Measurements from ENCODE around the gene GCK. TPM values are rescaled to one million over a fixed set of nuclear protein-coding genes. Genes with fewer than 3 reads are reported as not detected.

Gene GCK
- polyA plus RNA-seq, 3 donors from 2014 or later: not detected

GRCh38 chr7:44101966-44102845 lies 87.0 kb downstream of the GCK start:
- peaks cover 0 to 12% of the 10 kb centered on the region in 2 donors for H3K4me1 Mint-ChIP-seq
- H3K27me3 Mint-ChIP-seq (ENCODE audit: low read depth in 3 of 3): peaks cover 0 to 11% (median 9%) of the 10 kb centered on the region in 3 donors
- H3K36me3 Mint-ChIP-seq: no peaks in the 10 kb centered on the region
- no peak overlapping the region for H3K27ac Mint-ChIP-seq
- H3K4me3 Mint-ChIP-seq: peak overlapping the region in 4 of 5 donors; percentile 14 to 64 (median 18)
- no peak for DNase-seq
- H3K9me3 Mint-ChIP-seq: no peaks in the 10 kb centered on the region

GRCh38 chr7:44101303-44101965 lies 87.8 kb downstream of the GCK start:
- peaks cover 0 to 12% of the 10 kb centered on the region in 2 donors for H3K4me1 Mint-ChIP-seq
- H3K4me3 Mint-ChIP-seq: no peak overlapping the region

GRCh38 chr7:44100458-44101302 lies 88.6 kb downstream of the GCK start:
- Mint-ChIP-seq H3K9me3 (no peaks in the 10 kb centered on the region), H3K27ac (no peak overlapping the region), H3K4me1 (peaks cover 0 to 10% of the 10 kb centered on the region in 2 donors), H3K4me3 (no peak overlapping the region), H3K27me3 (ENCODE audit: low read depth in 3 of 3) (peaks cover 0 to 10% (median 7%) of the 10 kb centered on the region in 3 donors), H3K36me3 (no peaks in the 10 kb centered on the region)
- DNase-seq: no peak

More at GRCh38 chr7:44101303-44101965, 87.8 kb downstream of the GCK start:
- Mint-ChIP-seq H3K9me3 (no peaks in the 10 kb centered on the region), H3K27ac (no peak overlapping the region), H3K36me3 (no peaks in the 10 kb centered on the region), H3K27me3 (ENCODE audit: low read depth in 3 of 3) (peaks cover 0 to 11% (median 9%) of the 10 kb centered on the region in 3 donors)
- DNase-seq: no peak

GRCh38 chr7:44099669-44100068 lies 89.6 kb downstream of the GCK start:
- Mint-ChIP-seq H3K4me3 (no peak overlapping the region), H3K9me3 (no peaks in the 10 kb centered on the region), H3K36me3 (no peaks in the 10 kb centered on the region), H3K27ac (peak overlapping the region in 1 of 6 donors; percentile 24), H3K4me1 (peaks cover 0 to 3% of the 10 kb centered on the region in 2 donors), H3K27me3 (ENCODE audit: low read depth in 3 of 3) (peaks cover 0 to 7% (median 3%) of the 10 kb centered on the region in 3 donors)
- no peak for DNase-seq

GRCh38 chr7:44098092-44099068 lies 90.9 kb downstream of the GCK start:
- Mint-ChIP-seq H3K36me3 (no peaks in the 10 kb centered on the region), H3K27ac (no peak overlapping the region), H3K4me3 (no peak overlapping the region), H3K27me3 (ENCODE audit: low read depth in 3 of 3) (peaks cover 0 to 7% (median 3%) of the 10 kb centered on the region in 3 donors), H3K9me3 (no peaks in the 10 kb centered on the region), H3K4me1 (peaks cover 0 to 2% of the 10 kb centered on the region in 2 donors)
- DNase-seq: no peak

GRCh38 chr7:44097064-44097932 lies 91.9 kb downstream of the GCK start:
- no peaks in the 10 kb centered on the region for H3K36me3 Mint-ChIP-seq
- no peaks in the 10 kb centered on the region for H3K4me1 Mint-ChIP-seq
- H3K27ac Mint-ChIP-seq: no peak overlapping the region
- no peak for DNase-seq
- no peak overlapping the region for H3K4me3 Mint-ChIP-seq
- H3K9me3 Mint-ChIP-seq: no peaks in the 10 kb centered on the region
- peaks cover 0 to 7% (median 2%) of the 10 kb centered on the region in 3 donors for H3K27me3 Mint-ChIP-seq (ENCODE audit: low read depth in 3 of 3)

GRCh38 chr7:44096326-44096881 lies 92.8 kb downstream of the GCK start:
- H3K27me3 Mint-ChIP-seq (ENCODE audit: low read depth in 3 of 3): peaks cover 0 to 11% (median 2%) of the 10 kb centered on the region in 3 donors
- no peaks in the 10 kb centered on the region for H3K36me3 Mint-ChIP-seq
- H3K4me3 Mint-ChIP-seq: no peak overlapping the region
- no peak overlapping the region for H3K27ac Mint-ChIP-seq
- H3K9me3 Mint-ChIP-seq: no peaks in the 10 kb centered on the region
- H3K4me1 Mint-ChIP-seq: no peaks in the 10 kb centered on the region
- DNase-seq: no peak

- DNase-seq: no peak
- H3K4me1 Mint-ChIP-seq: no peaks in the 10 kb centered on the region
- H3K27me3 Mint-ChIP-seq (ENCODE audit: low read depth in 3 of 3): peaks cover 0 to 11% (median 2%) of the 10 kb centered on the region in 3 donors
- no peak overlapping the region for H3K4me3 Mint-ChIP-seq
- no peaks in the 10 kb centered on the region for H3K9me3 Mint-ChIP-seq
- no peaks in the 10 kb centered on the region for H3K36me3 Mint-ChIP-seq
- H3K27ac Mint-ChIP-seq: no peak overlapping the region
These were observed 93.5 kb downstream of the GCK start for GRCh38 chr7:44095781-44096180.

- no peaks in the 10 kb centered on the region for H3K9me3 Mint-ChIP-seq
- no peaks in the 10 kb centered on the region for H3K36me3 Mint-ChIP-seq
- H3K4me1 Mint-ChIP-seq: no peaks in the 10 kb centered on the region
- H3K27me3 Mint-ChIP-seq (ENCODE audit: low read depth in 3 of 3): peaks cover 0 to 8% (median 2%) of the 10 kb centered on the region in 3 donors
- H3K27ac Mint-ChIP-seq: peak overlapping the region in 1 of 6 donors; percentile 27
- DNase-seq: no peak
- H3K4me3 Mint-ChIP-seq: no peak overlapping the region
These were observed 94.2 kb downstream of the GCK start for GRCh38 chr7:44094883-44095592.

GRCh38 chr7:44094365-44094764 lies 94.9 kb downstream of the GCK start:
- DNase-seq: no peak
- H3K27ac Mint-ChIP-seq: no peak overlapping the region
- no peaks in the 10 kb centered on the region for H3K36me3 Mint-ChIP-seq
- H3K4me3 Mint-ChIP-seq: no peak overlapping the region
- H3K9me3 Mint-ChIP-seq: no peaks in the 10 kb centered on the region
- H3K4me1 Mint-ChIP-seq: no peaks in the 10 kb centered on the region
- peaks cover 0 to 6% (median 2%) of the 10 kb centered on the region in 3 donors for H3K27me3 Mint-ChIP-seq (ENCODE audit: low read depth in 3 of 3)
